Measurements from ENCODE around the gene KCNMA1.

DNA sequence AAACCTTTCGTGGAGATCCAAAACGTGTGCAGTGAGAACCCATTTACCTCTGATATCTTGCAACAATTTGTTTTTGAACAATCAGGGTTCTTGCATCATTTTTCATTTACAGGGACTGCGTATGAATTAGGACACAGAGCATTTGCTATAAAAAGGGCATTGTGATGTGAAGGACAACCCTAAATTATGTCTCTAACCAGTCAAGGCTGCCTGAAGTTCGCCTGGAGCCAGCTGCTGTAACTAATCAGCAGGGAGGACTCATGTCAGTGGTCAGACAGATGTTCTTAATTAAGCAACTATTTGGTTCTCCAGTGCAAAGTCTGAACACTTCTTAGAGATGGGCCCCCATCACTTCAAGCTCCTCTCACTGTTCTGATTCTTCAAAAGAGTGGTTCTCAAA, 674.8 kb downstream of the KCNMA1 start:
- TF ChIP-seq SP1 (IDR thresholded peaks at IDR 0.05; ENCODE audit: low read depth): no peak
- TF ChIP-seq JUND (IDR thresholded peaks at IDR 0.05): no peak
- no peak for TF ChIP-seq EZH2 (IDR thresholded peaks at IDR 0.05)
- no peak for TF ChIP-seq POLR2A (IDR thresholded peaks at IDR 0.05; ENCODE audit: borderline replicate concordance, extremely low read depth, insufficient read depth, insufficient read length)
- TF ChIP-seq, protein P1, sequence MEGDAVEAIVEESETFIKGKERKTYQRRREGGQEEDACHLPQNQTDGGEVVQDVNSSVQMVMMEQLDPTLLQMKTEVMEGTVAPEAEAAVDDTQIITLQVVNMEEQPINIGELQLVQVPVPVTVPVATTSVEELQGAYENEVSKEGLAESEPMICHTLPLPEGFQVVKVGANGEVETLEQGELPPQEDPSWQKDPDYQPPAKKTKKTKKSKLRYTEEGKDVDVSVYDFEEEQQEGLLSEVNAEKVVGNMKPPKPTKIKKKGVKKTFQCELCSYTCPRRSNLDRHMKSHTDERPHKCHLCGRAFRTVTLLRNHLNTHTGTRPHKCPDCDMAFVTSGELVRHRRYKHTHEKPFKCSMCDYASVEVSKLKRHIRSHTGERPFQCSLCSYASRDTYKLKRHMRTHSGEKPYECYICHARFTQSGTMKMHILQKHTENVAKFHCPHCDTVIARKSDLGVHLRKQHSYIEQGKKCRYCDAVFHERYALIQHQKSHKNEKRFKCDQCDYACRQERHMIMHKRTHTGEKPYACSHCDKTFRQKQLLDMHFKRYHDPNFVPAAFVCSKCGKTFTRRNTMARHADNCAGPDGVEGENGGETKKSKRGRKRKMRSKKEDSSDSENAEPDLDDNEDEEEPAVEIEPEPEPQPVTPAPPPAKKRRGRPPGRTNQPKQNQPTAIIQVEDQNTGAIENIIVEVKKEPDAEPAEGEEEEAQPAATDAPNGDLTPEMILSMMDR (IDR thresholded peaks at IDR 0.05 in 2 of 3, conservative IDR thresholded peaks at IDR 0.05 in 1 of 3; ENCODE audit: borderline replicate concordance in 1 of 3, insufficient read depth in 1 of 3, low read depth in 2 of 3, low read length in 2 of 3): no peak
- TF ChIP-seq REST (IDR thresholded peaks at IDR 0.05; ENCODE audit: low read depth): no peak
- no peak for TF ChIP-seq YY1 (IDR thresholded peaks at IDR 0.05; ENCODE audit: extremely low read depth, insufficient replicate concordance, low read depth, low read length)
- TF ChIP-seq ELF1 (IDR thresholded peaks at IDR 0.05; ENCODE audit: borderline replicate concordance, low read depth): no peak
- no peak for TF ChIP-seq POLR2AphosphoS5 (IDR thresholded peaks at IDR 0.05; ENCODE audit: low read depth, low read length)
- TF ChIP-seq EZH2phosphoT487 (IDR thresholded peaks at IDR 0.05; ENCODE audit: borderline replicate concordance): no peak
- TF ChIP-seq, protein P2, sequence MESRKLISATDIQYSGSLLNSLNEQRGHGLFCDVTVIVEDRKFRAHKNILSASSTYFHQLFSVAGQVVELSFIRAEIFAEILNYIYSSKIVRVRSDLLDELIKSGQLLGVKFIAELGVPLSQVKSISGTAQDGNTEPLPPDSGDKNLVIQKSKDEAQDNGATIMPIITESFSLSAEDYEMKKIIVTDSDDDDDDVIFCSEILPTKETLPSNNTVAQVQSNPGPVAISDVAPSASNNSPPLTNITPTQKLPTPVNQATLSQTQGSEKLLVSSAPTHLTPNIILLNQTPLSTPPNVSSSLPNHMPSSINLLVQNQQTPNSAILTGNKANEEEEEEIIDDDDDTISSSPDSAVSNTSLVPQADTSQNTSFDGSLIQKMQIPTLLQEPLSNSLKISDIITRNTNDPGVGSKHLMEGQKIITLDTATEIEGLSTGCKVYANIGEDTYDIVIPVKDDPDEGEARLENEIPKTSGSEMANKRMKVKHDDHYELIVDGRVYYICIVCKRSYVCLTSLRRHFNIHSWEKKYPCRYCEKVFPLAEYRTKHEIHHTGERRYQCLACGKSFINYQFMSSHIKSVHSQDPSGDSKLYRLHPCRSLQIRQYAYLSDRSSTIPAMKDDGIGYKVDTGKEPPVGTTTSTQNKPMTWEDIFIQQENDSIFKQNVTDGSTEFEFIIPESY (IDR thresholded peaks at IDR 0.05; ENCODE audit: extremely low read depth, insufficient replicate concordance, low read length): no peak
- TF ChIP-seq SRF (IDR thresholded peaks at IDR 0.05; ENCODE audit: low read depth): no peak
- TF ChIP-seq, protein P3, sequence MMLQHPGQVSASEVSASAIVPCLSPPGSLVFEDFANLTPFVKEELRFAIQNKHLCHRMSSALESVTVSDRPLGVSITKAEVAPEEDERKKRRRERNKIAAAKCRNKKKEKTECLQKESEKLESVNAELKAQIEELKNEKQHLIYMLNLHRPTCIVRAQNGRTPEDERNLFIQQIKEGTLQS (IDR thresholded peaks at IDR 0.05): no peak

Data from HCT116 (cell line).